HFFc6 (cell line): ENCODE measurements around the gene POU3F1. TPM values are rescaled to one million over a fixed set of nuclear protein-coding genes. Genes with fewer than 3 reads are reported as not detected.

Experiments used
- DNase-seq: peaks from one replicate; pipeline ENCODE4 v3.0.0-alpha.2; 2018
- H3K27ac Mint-ChIP-seq: 2 replicates; pipeline ENCODE4 v1.8.0; 2020; ENCODE audit warnings: mild to moderate bottlenecking, mixed read lengths
- H3K27me3 Mint-ChIP-seq: 2 replicates; pipeline ENCODE4 v1.8.0; 2021; ENCODE audit warnings: mild to moderate bottlenecking, moderate library complexity, mixed read lengths; ENCODE audit not compliant: insufficient read depth
- H3K36me3 Mint-ChIP-seq: 2 replicates; pipeline ENCODE4 v1.8.0; 2021; ENCODE audit warnings: low read depth, mixed read lengths
- H3K4me1 Mint-ChIP-seq: 2 replicates; pipeline ENCODE4 v1.8.0; 2020; ENCODE audit warnings: low read depth, mixed read lengths
- H3K4me3 Mint-ChIP-seq: 2 replicates; pipeline ENCODE4 v1.8.0; 2020; ENCODE audit warnings: mild to moderate bottlenecking, moderate library complexity, mixed read lengths
- H3K9me3 Mint-ChIP-seq: 2 replicates; pipeline ENCODE4 v1.8.0; 2020; ENCODE audit warnings: mild to moderate bottlenecking, mixed read lengths
- CTCF ChIP-seq: fragments of 200-600 bp; sonication (generic); IDR thresholded peaks from 2 replicates; pipeline ENCODE4 v1.5.0; 2021; ENCODE audit warnings: antibody characterized with exemption, mild to moderate bottlenecking
- total RNA-seq, 6 experiments: library from RNA; stranded (reverse); fragmentation: NEBNext Ultra II Directional; extraction: Animal tissue kit (Norgen Biotek cat#: 25700); gene quantifications; 2 replicates in 1 of 6; 3 replicates in 5 of 6; pipeline ENCODE4 v1.2.3, GENCODE V29; 2021

Gene POU3F1
- total RNA-seq, 6 experiments from 2014 or later = 0.11 TPM; not detected in 5

- H3K4me1 Mint-ChIP-seq = peaks cover 16% of the 10 kb centered on the region
- no peak for DNase-seq
- TF ChIP-seq CTCF = no peak
- H3K27me3 Mint-ChIP-seq = peaks cover 17% of the 10 kb centered on the region
- H3K27ac Mint-ChIP-seq = no peak overlapping the region
- H3K4me3 Mint-ChIP-seq = no peak overlapping the region
- no peaks in the 10 kb centered on the region for H3K36me3 Mint-ChIP-seq
- no peaks in the 10 kb centered on the region for H3K9me3 Mint-ChIP-seq
These were observed 13.9 kb upstream of the POU3F1 start for GRCh38 chr1:38060498-38060897.

- Mint-ChIP-seq H3K9me3 (no peaks in the 10 kb centered on the region), H3K4me3 (no peak overlapping the region), H3K27ac (no peak overlapping the region), H3K36me3 (no peaks in the 10 kb centered on the region), H3K4me1 (peaks cover 21% of the 10 kb centered on the region), H3K27me3 (peaks cover 21% of the 10 kb centered on the region)
- no peak for DNase-seq
- no peak for TF ChIP-seq CTCF
These were observed 13.2 kb upstream of the POU3F1 start for GRCh38 chr1:38059635-38060250.

DNA sequence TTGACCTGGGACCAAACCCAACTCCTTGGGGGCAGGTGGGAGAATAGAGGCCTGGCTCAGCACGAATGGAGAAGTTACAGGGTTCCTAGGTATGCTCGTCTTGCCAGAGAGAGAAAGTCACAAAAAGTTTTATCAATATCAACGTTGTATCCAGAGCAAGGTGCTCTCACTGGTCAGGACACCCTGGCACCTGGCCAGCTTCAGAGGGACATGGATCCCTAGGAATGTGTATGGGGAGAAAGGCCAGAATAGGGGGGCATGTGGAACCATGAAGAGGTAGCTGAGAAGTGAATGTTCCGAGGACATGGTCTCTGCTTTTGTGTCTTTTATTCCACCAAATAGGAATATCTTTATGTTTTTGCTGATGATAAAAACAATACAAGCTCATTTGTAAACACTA lies 9.4 kb upstream of the POU3F1 start:
- no peak for DNase-seq
- Mint-ChIP-seq H3K27ac (no peak overlapping the region), H3K36me3 (no peaks in the 10 kb centered on the region), H3K27me3 (peaks cover 17% of the 10 kb centered on the region), H3K9me3 (no peaks in the 10 kb centered on the region), H3K4me1 (peaks cover 10% of the 10 kb centered on the region), H3K4me3 (no peak overlapping the region)
- no peak for TF ChIP-seq CTCF

- H3K36me3 Mint-ChIP-seq = no peaks in the 10 kb centered on the region
- H3K4me3 Mint-ChIP-seq = no peak overlapping the region
- no peak for DNase-seq
- TF ChIP-seq CTCF = no peak
- H3K27ac Mint-ChIP-seq = no peak overlapping the region
- H3K9me3 Mint-ChIP-seq = no peaks in the 10 kb centered on the region
- H3K27me3 Mint-ChIP-seq = peaks cover 21% of the 10 kb centered on the region
- peaks cover 10% of the 10 kb centered on the region for H3K4me1 Mint-ChIP-seq
These were observed 8.8 kb upstream of the POU3F1 start for GRCh38 chr1:38055398-38055797.

- Mint-ChIP-seq H3K27ac (no peak overlapping the region), H3K4me3 (no peak overlapping the region), H3K36me3 (no peaks in the 10 kb centered on the region), H3K4me1 (peaks cover 10% of the 10 kb centered on the region), H3K9me3 (no peaks in the 10 kb centered on the region), H3K27me3 (peaks cover 27% of the 10 kb centered on the region)
- no peak for DNase-seq
- TF ChIP-seq CTCF = no peak
These were observed 7.0 kb upstream of the POU3F1 start for GRCh38 chr1:38053416-38054091.
